Left cardiac atrium (tissue), 4 donors: ENCODE data around the gene PRF1. TPM values are rescaled to one million over a fixed set of nuclear protein-coding genes. Genes with fewer than 3 reads are reported as not detected.

Experiments
- ATAC-seq, 2 donors: fragments of 200-7000 bp; cut with Tn5 transposase; one replicate each; pipeline ENCODE4 v1.9.1; 2020; ENCODE audit warnings: mild to moderate bottlenecking in 2 of 2, moderate library complexity in 2 of 2
- DNase-seq: peaks from one replicate; pipeline ENCODE4 v3.0.0-alpha.2; 2020
- intact Hi-C, 2 donors: fragments of 100-400 bp; cut with DNase I; formaldehyde crosslinking; loops; one replicate each; pipeline versions ENCODE4 v1.14.1 to v1.15.1; 2022 to 2023
- total RNA-seq, 2 donors: library from RNA; stranded (reverse); fragmentation: NEBNext Ultra II Directional; extraction: Animal tissue kit (Norgen Biotek cat#: 25700); gene quantifications; one replicate each; pipeline ENCODE4 v1.2.1, GENCODE V29; 2021
- donor health status: DM: no; HTN: yes; CAD: no.
- donor health status: DM: no; HTN: yes; CAD: no; lungs with severe emphysema.
- donor health status: DM: yes; HTN: yes; CAD: no.
- donor health status: Dilated cardiomyopathy.

PRF1 gene
- total RNA-seq, 2 donors from 2014 or later: 1.5 to 4.6 TPM

- intact Hi-C loops: no loop called here
- ATAC-seq (no peak), DNase-seq (no peak)
Measured at GRCh38 chr10:70596860-70597809, 5.4 kb downstream of the PRF1 start.

- DNase-seq (no peak), ATAC-seq (no peak)
- intact Hi-C loops: no loop called here
Measured at GRCh38 chr10:70596110-70596798, 6.3 kb downstream of the PRF1 start.

DNA sequence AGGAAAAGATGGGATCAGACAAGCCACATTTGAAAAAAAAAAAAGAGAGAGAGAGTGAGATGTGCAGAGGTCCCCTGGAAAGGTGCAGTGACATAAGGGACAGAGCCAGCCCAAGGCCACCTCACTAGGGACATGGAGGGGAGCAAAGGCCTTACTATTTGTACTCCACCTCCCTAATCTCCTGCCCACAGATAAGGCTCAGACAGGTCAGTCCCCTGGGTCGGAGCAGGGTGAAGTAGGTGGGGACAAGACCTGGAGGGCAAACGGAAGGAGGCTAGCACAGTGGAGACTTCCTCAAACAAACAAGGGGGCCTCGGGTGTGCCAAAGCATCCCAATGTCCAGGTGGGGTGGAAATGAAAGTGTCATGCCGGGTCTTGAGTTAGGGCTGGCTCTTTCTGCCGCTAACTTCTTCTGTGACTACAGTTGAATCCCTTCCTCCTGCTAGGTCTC, 7.0 kb downstream of the PRF1 start:
- DNase-seq: no peak
- intact Hi-C loops: no loop called here

GRCh38 chr10:70594161-70594560, 8.4 kb downstream of the PRF1 start:
- ATAC-seq: no peak
- intact Hi-C loops: no loop called here
- no peak for DNase-seq

More for the DNA sequence above, 7.0 kb downstream of the PRF1 start:
- ATAC-seq: no peak

GRCh38 chr10:70593513-70593890, 9.0 kb downstream of the PRF1 start:
- ATAC-seq (no peak), DNase-seq (no peak)
- intact Hi-C loops: no loop called here

DNA sequence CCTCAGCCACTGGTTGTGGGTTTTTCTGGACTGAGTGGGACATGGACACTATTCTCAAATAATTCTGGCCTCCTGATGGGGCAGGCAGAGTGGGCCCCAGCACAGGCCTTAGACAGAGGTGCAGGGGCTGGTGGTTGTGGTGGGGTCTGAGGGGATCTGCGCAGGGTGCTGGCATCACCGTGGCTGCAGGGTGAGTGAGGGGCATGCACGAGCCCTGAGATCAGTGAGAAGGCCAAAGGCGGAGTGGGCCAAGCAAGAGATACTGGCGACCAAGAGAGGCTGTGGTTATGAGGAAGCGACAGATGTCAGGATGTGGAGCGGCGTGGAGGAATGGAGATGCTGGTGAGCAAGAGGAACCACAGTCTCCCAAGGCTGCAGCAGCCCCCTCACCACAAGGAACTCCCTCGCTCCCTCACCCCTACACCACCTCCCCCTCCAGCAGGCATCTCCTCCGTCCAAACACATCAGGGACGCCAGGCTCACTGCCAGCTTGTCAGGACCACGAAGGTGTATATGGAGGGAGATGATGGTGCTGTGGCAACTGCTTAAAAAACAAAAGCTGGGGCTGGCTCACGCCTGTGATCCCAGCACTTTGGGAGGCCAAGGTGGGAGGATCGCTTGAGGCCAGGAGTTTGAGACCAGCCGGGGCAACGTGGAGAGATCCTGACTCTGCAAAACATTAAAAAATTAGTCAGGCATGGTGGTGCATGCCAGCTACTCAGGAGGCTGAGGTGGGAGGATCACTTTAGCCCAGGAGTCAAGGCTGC, 9.6 kb downstream of the PRF1 start:
- DNase-seq (no peak), ATAC-seq (no peak)
- intact Hi-C loops: no loop called here

DNA sequence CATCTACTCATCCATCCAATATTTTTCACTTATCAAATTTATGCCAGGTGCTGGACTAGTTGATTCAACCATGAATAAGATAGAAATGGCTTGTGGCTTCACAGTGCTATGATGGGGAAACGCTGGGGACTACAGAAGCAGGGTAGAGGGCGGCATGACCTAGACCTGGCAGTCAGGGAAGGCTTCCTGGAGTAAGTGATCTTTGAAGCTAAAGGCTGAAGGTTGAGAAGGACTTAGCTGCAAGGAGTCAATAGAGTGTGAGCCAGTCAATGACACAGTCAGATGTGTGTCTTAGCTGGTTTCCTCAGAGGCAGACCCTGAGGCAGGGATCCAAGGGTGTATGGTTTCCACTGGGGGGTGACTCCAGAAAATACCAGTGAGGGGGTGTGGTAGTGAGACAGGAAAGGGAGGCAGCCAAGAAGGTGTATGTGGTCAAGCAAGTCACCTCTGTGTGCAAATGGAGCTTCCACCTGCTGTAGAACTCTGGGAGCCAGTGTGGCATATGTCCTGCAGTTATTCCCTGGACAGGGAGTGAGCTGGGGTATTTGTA, 10.3 kb downstream of the PRF1 start:
- ATAC-seq (no peak), DNase-seq (no peak)
- intact Hi-C loops: no loop called here

DNA sequence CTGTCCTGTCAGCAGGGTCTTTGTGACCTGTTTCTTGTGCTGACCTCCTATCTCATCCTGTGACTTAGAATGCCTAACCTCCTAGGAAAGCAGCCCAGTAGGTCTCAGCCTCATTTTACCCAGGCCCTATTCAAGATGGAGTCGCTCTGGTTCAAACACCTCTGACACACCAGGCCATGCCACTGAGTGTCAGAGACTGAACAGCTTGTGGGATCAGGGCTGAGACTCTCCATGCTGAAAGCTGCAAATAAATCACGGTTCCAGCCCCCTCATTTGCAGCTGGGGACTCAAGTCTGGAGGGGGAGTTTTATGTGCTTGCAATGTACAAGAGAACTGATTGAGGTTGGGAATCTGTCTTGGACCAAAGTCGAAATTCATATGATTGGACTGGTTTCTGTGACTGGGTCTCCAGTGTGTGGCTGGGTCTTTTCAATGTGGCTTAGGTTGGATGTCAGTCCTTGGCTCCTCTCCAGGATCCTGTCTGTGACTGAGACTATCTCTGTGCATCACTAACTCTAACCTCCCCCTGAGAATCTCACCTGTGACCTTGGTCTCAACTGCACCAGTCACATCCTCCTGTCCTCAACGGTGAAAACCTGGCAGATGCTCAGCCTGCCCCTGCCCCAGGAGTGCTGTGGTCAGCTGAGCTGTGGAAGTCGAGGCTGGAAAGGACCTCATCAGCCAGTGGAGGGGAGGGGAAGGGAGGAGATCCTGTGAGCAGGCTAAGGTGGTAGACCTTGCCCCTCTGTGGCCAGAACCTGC, 11.7 kb downstream of the PRF1 start:
- ATAC-seq (no peak), DNase-seq (no peak)
- intact Hi-C loops: no loop called here

GRCh38 chr10:70589762-70590654, 12.5 kb downstream of the PRF1 start:
- intact Hi-C loops: no loop called here
- ATAC-seq (peak; percentile 34 to 55), DNase-seq (no peak)

- intact Hi-C loops: no loop called here
- DNase-seq: no peak
Measured at GRCh38 chr10:70588859-70589570, 13.5 kb downstream of the PRF1 start.

DNA sequence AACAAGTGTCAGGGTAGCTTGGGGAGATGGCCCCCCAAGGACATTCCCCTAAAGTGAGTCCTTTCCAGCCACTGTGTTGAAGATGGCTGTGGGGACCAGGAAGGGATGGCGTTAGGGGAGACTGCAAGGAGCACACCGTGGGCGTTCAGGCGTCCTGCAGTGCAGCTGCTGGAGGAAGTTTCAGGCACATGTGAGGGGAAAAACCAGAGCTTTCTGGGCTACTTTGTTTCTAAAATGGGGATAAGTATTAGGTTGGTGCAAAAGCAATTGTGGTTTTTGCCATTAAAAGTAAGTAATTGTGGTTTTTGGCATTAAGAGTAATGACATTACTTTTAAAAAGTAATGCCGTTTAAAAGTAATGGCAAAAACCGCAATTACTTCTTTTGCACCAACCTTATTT, 14.3 kb downstream of the PRF1 start:
- DNase-seq: no peak
- ATAC-seq: no peak
- intact Hi-C loops: no loop called here

More at GRCh38 chr10:70588859-70589570, 13.5 kb downstream of the PRF1 start:
- ATAC-seq: peak in 1 of 2 donors; percentile 16

- DNase-seq (no peak), ATAC-seq (no peak)
- intact Hi-C loops: no loop called here
Measured at GRCh38 chr10:70587045-70587658, 15.4 kb downstream of the PRF1 start.

GRCh38 chr10:70586348-70586930, 16.1 kb downstream of the PRF1 start:
- DNase-seq: no peak
- ATAC-seq: no peak
- intact Hi-C loops: no loop called here

DNA sequence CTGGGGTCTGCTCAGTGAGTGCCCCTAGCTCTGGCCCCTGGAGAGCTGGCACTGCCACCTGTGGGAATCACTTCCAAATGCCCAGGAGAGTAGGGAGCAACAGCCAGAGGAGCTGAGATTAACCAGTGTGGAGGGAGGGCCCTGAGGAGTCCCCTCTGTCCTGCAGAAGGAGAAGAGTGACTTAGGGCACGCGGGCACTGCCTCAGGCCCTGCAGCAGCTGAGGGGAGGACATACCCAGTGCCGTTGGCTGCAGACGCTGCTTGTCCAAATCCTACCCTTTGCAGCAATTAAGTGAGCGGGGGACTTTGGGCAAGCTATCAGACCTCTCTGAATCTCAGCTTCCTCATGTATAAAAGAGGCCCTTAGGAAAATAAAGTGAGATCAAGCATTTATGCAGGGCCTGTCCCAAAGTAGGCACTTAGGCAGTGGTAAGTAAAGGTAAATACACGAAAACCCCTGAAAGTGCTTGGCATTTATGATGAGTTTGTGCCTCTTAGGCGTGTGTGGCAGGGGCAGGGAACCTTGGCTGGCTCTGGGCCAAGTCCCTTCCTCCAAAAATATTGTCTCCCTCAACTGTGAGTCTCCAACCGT, 16.9 kb downstream of the PRF1 start:
- DNase-seq (no peak), ATAC-seq (no peak)
- intact Hi-C loops: no loop called here

DNA sequence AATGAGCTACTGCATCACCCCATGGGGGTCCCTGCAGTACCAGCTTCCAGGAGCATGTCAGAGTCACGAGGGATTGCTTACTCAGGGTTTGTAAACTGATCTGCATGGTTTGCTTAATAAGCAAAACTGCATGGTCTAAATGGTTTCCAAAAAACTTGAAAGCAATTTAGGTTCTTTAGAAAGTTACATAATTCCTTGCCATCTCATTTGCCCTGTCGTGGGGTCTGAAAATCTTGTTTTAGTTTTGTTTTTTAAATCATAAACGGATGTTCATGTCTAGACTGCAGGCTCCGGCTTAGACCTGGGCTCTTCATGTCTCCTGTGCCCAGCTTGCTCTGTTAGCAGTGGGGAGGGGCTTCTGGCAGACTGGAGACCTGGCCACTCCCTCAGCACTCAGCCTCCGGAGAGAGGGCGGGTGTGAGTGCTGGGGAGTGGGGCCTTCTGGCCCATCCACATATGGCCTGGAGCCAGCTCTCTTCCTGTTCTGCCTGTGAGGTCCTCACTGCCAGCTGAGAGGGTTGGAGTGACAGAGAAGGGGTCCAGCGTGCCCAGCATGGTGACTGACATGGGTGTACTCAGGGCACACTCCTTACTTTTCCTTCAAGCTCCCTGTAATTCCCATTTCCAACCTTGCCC, 17.5 kb downstream of the PRF1 start:
- intact Hi-C loops: no loop called here
- ATAC-seq: peak; percentile 52 to 54
- no peak for DNase-seq
